Measurements from ENCODE around the gene CHST4. TPM values are rescaled to one million over a fixed set of nuclear protein-coding genes. Genes with fewer than 3 reads are reported as not detected.

CHST4 gene
- total RNA-seq, 1 donor from 2014 or later: 0.12 TPM

DNA sequence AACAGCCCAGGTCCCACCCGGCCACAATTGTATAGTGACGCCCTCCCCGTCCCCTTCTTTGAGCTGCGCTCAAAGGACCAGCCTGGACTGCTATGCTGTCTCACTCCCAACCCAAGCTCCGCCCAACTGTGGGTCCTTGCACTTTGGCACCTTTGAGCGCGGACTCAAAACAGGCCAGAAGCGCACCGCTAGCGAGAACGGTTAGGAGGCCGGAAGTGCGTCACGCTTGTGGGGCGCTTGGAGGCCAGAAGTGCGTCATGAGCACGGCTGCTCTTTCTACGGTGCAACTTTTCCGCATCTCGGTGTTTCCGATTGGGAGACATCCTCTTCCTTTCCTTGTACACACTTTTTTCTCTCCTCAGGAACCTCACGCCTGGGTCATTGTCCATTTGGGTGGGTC is 37.1 kb upstream of the CHST4 start, which contains the start of gene ZNF19:
TSS of gene ZNF19 (minus strand) at position 203 of the 400 bp plus-strand sequence. CDS start 7,210 bp downstream, outside the sequence.
- no peak for TF ChIP-seq CTCF (conservative IDR thresholded peaks at IDR 0.05; ENCODE audit: low read depth, low read length)
- DNase-seq (ENCODE audit: low read depth): no peak
- no peak within 1 kb of the TSS for H3K4me3 ChIP-seq (ENCODE audit: low read depth, low read length)

DNA sequence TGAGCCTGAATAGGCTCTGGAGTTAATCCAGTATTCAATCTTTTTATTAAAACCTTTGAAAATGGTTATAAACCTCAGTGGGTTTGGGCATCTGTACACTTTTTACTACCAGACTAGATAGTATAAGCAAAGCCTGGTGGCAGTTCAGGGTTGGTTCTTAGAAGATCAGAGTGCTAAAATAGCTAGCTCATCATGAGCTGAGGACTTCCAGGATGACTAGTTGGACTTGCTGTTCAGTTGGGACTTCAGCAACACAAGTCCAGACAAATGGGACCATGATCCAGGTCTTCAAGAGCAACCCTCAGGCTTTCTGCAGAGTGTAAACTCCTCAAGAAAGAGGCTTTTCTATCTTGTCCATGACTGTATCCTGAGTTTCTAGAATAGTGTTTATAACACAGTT is 35.9 kb upstream of the CHST4 start:
- H3K4me3 ChIP-seq (ENCODE audit: low read depth, low read length): no peak overlapping the region
- no peak for TF ChIP-seq CTCF (conservative IDR thresholded peaks at IDR 0.05; ENCODE audit: low read depth, low read length)
- DNase-seq (ENCODE audit: low read depth): no peak

GRCh38 chr16:71491054-71491453 is 35.2 kb upstream of the CHST4 start:
- DNase-seq (ENCODE audit: low read depth): no peak
- no peak overlapping the region for H3K4me3 ChIP-seq (ENCODE audit: low read depth, low read length)
- TF ChIP-seq CTCF (conservative IDR thresholded peaks at IDR 0.05; ENCODE audit: low read depth, low read length): no peak

- no peak for TF ChIP-seq CTCF (conservative IDR thresholded peaks at IDR 0.05; ENCODE audit: low read depth, low read length)
- H3K4me3 ChIP-seq (ENCODE audit: low read depth, low read length): no peak overlapping the region
- no peak for DNase-seq (ENCODE audit: low read depth)
Measured at GRCh38 chr16:71492786-71493185, 33.4 kb upstream of the CHST4 start.

GRCh38 chr16:71493213-71493612 is 33.0 kb upstream of the CHST4 start:
- no peak overlapping the region for H3K4me3 ChIP-seq (ENCODE audit: low read depth, low read length)
- no peak for TF ChIP-seq CTCF (conservative IDR thresholded peaks at IDR 0.05; ENCODE audit: low read depth, low read length)
- DNase-seq (ENCODE audit: low read depth): no peak

GRCh38 chr16:71498031-71498430 is 28.2 kb upstream of the CHST4 start:
- no peak for TF ChIP-seq CTCF (conservative IDR thresholded peaks at IDR 0.05; ENCODE audit: low read depth, low read length)
- DNase-seq (ENCODE audit: low read depth): no peak
- no peak overlapping the region for H3K4me3 ChIP-seq (ENCODE audit: low read depth, low read length)

DNA sequence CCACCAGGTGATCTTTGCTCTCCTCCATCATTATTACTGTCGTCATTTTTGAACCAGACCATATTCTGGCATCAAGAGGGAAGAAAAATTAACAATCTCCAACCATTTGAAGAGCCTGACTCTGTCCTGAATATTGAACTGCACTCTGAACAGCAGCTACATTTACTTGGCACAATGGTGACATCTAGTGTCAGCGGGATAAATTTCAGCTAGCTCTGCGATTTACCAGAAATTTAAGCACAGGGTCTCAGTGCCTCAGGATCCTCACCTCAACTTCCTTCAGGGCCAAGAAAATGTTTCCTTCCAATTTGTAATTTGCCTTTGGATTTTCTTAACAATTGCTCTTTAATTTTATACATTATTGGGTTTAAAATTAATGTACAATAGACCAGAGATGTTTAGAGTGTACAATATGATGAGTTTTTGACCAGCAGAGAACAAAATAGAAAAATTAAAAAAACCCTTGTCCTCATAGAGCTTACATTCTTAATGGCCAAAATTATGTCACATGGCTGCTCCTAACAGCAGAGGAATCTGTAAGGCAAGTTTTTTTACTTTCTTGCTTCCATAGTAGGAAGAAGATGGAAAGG is 26.4 kb upstream of the CHST4 start:
- no peak overlapping the region for H3K4me3 ChIP-seq (ENCODE audit: low read depth, low read length)
- peak; percentile 75 for TF ChIP-seq CTCF (conservative IDR thresholded peaks at IDR 0.05; ENCODE audit: low read depth, low read length)
- peak; percentile 10 for DNase-seq (ENCODE audit: low read depth)

Data from epithelial cell of proximal tubule (primary cell).